Measurements from ENCODE around the gene RGS6. TPM values are rescaled to one million over a fixed set of nuclear protein-coding genes. Genes with fewer than 3 reads are reported as not detected.

The RGS6 gene
- not detected in 2 replicates for total RNA-seq

GRCh38 chr14:71932229-71932981 is at the start of gene RGS6:
TSS of gene RGS6 (plus strand) at chr14:71932429.

